WI38 (cell line): ENCODE results near the gene PARD3.

ENCODE experiments used
- H3K4me3 ChIP-seq: 2 replicates; pipeline ENCODE4 v1.5.1; 2011; ENCODE audit warnings: low read depth, mild to moderate bottlenecking, control low read depth, low read length
- CTCF ChIP-seq: IDR thresholded peaks from 2 replicates; pipeline ENCODE4 v1.5.1; 2012; ENCODE audit warnings: low read depth, mild to moderate bottlenecking, control low read depth, low read length

PARD3 gene

DNA sequence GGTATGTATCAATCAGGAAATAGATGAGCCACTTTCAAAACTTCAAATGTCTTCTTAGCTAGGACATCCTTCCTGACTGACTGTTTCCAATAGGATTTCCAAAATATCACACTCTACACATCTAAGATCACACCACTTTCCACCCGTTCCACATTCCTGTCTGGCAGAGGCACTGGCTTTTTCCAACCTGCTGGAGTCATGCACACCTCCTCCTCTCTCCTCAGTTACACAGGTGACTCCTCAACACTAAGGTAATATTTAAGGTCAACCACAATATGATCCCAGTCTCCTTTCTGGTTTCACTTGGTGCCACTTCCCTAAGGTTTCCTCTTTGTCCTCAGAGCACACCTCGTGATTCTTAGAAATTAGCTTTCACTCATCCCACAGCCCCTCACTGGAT is 196.5 kb downstream of the PARD3 start:
- H3K4me3 ChIP-seq: no peak overlapping the region
- no peak for TF ChIP-seq CTCF

DNA sequence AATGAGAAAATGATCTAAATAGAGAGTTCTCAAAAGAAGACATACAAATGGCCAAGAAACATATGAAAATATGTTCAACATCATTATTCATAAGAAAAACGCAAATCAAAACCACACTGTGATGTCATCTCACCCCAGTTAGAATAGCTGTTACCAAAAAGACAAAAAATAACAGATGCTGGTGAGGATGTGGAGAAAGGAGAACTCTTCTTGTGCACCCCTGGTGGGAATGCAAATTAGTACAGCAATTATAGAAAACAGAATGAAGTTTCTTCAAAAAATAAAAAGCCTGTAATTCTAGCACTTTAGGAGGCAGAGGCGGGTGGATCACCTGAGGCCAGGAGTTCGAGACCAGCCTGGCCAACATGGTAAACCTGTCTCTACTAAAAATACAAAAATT is 199.3 kb downstream of the PARD3 start:
- TF ChIP-seq CTCF: no peak

DNA sequence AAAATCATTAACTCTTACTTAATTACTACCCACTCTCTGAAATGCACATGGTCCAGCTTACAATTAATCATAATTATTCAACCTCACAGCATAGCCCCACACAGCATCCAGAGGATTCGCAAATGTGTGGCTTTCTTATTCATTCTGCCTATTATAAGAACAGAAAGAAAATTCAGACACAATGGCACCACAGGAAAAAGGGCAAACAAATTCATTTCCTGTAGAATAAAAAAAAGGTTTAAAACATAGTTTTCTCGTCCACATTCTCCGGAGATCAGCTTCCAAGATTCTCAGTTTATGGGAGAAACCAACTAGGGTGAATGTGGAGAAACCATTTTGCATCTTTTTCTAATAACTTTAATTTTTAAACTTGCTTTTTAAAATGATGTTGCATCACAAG is 201.6 kb downstream of the PARD3 start:
- H3K4me3 ChIP-seq: no peak overlapping the region
- no peak for TF ChIP-seq CTCF

More for the DNA sequence above, 199.3 kb downstream of the PARD3 start:
- no peak overlapping the region for H3K4me3 ChIP-seq

DNA sequence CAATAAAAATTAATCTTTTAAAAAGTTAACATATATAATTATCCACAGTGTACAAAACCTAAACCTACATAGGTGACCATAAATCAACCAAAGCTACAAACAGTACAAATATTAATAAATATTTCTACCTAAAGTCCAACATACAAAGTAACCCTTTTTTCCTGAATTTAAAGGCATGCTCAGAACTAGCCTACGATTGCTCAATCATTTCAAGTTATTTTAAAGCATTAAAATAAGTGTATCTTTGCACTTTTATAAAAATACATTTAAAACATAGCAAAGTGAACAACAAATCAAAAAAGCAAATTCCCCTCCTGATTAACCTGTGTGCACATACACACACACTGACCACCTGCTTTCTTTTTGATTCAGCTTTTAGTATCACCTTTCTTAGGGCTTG is 202.2 kb downstream of the PARD3 start:
- no peak overlapping the region for H3K4me3 ChIP-seq
- TF ChIP-seq CTCF: no peak

GRCh38 chr10:34612446-34612845 is 202.7 kb downstream of the PARD3 start:
- no peak overlapping the region for H3K4me3 ChIP-seq
- no peak for TF ChIP-seq CTCF

DNA sequence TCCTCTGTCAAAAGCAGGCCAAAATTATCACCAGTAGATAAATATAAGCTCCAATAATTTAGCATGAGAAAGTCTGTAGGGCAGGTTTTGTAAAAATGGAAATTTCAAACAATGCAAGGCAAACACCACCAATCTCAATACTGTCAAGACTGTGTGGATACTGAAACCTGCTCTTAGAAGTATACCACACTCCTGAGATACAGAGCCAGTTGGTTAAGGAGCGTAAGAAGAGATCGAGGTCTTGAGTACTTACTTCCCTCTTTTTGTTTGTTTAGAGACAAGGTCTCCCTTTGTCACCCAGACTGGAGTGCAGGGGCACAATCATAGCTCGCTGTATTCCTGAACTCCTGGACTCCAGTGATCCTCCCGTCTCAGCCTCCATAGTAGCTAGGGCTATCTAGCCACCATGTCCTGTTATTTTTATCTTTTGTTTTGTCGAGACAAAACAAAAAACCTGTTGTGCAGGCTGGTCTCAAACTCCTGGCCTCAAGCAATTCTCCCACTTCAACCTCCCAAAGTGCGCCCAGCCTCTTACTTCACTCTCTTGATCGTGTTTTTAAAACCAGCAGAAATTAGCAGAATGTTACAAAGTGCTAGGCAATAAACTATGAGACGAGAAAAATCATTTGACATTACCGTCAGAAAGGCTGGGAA is 205.7 kb downstream of the PARD3 start:
- TF ChIP-seq CTCF: no peak
- no peak overlapping the region for H3K4me3 ChIP-seq

DNA sequence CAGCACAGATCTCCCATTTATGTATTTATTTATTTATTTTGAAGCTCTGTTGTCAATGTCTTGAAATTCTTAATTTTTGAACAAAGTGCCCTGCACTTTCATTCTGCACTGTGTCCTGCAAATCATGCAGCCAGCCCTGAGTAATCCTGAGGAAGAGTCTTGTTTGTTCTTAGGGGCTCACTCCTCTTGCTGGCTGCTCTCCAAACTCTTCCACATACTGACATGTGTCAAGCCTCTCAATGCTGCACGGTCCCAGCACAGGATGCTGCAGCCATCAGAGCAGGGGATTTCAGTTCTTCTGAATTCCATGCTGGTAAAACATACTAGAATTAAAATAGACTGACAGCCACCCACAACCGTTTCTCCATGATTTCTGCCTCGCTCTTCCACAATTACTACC is 207.2 kb downstream of the PARD3 start:
- no peak for TF ChIP-seq CTCF
- H3K4me3 ChIP-seq: no peak overlapping the region
